H9 (cell line): ENCODE data around the gene PKN1. TPM values are rescaled to one million over a fixed set of nuclear protein-coding genes. Genes with fewer than 3 reads are reported as not detected.

Experiments used
- DNase-seq: peaks from one replicate; pipeline ENCODE4 v3.0.0-alpha.2; 2017
- H2AFZ ChIP-seq: one replicate; pipeline ENCODE4 v1.6.1; 2013; ENCODE audit warnings: mild to moderate bottlenecking, low read length, control low read depth, moderate library complexity
- H2AK5ac ChIP-seq: 2 replicates; pipeline ENCODE4 v1.6.1; 2013; ENCODE audit warnings: low read length, control low read depth, mixed read lengths; ENCODE audit not compliant: insufficient read length
- H2BK120ac ChIP-seq: one replicate; pipeline ENCODE4 v1.6.1; 2013; ENCODE audit warnings: low read depth, mild to moderate bottlenecking, low read length, control low read depth, inconsistent platforms; ENCODE audit not compliant: poor library complexity, severe bottlenecking
- H2BK12ac ChIP-seq: 2 replicates; pipeline ENCODE4 v1.6.1; 2013; ENCODE audit warnings: low read length, control low read depth, mixed read lengths, low read depth; ENCODE audit not compliant: insufficient read length
- H2BK15ac ChIP-seq: 2 replicates; pipeline ENCODE4 v1.6.1; 2013; ENCODE audit warnings: low read depth, low read length, control low read depth
- H2BK20ac ChIP-seq: one replicate; pipeline ENCODE4 v1.6.1; 2013; ENCODE audit warnings: low read depth, mild to moderate bottlenecking, low read length, control low read depth, inconsistent platforms; ENCODE audit not compliant: poor library complexity, severe bottlenecking
- H2BK5ac ChIP-seq: 2 replicates; pipeline ENCODE4 v1.6.1; 2013; ENCODE audit warnings: low read length, control low read depth, mixed read lengths; ENCODE audit not compliant: insufficient read length
- H3K14ac ChIP-seq: 2 replicates; pipeline ENCODE4 v1.6.1; 2013; ENCODE audit warnings: low read length, control low read depth; ENCODE audit not compliant: insufficient read depth
- H3K18ac ChIP-seq: 2 replicates; pipeline ENCODE4 v1.6.1; 2013; ENCODE audit warnings: low read depth, mild to moderate bottlenecking, mixed read lengths, low read length, control low read depth; ENCODE audit not compliant: insufficient read length
- H3K23ac ChIP-seq: 2 replicates; pipeline ENCODE4 v1.6.1; 2013; ENCODE audit warnings: low read length, control low read depth, mixed read lengths, low read depth; ENCODE audit not compliant: insufficient read length
- H3K23me2 ChIP-seq: 2 replicates; pipeline ENCODE4 v1.6.1; 2013; ENCODE audit warnings: low read depth, mild to moderate bottlenecking, mixed read lengths, low read length, control low read depth; ENCODE audit not compliant: insufficient read length, poor library complexity, severe bottlenecking
- H3K27ac ChIP-seq: 2 replicates; pipeline ENCODE4 v1.5.1; 2013; ENCODE audit warnings: low read length, control low read depth, mixed read lengths, low read depth; ENCODE audit not compliant: insufficient read length
- H3K27me3 ChIP-seq: 2 replicates; pipeline ENCODE4 v1.6.1; 2013; ENCODE audit warnings: low read length, control low read depth, inconsistent platforms; ENCODE audit not compliant: insufficient read depth
- H3K4ac ChIP-seq: 2 replicates; pipeline ENCODE4 v1.6.1; 2013; ENCODE audit warnings: low read depth, mild to moderate bottlenecking, control low read depth, inconsistent platforms, low read length, moderate library complexity
- H3K4me1 ChIP-seq: 2 replicates; pipeline ENCODE4 v1.6.1; 2013; ENCODE audit warnings: low read length, control low read depth, inconsistent platforms; ENCODE audit not compliant: insufficient read depth
- H3K4me2 ChIP-seq: 2 replicates; pipeline ENCODE4 v1.6.1; 2013; ENCODE audit warnings: low read length, control low read depth, mixed read lengths; ENCODE audit not compliant: insufficient read length, insufficient read depth
- H3K56ac ChIP-seq: 2 replicates; pipeline ENCODE4 v1.6.1; 2013; ENCODE audit warnings: low read depth, mild to moderate bottlenecking, mixed read lengths, low read length, control low read depth; ENCODE audit not compliant: insufficient read length
- H3K79me1 ChIP-seq: 2 replicates; pipeline ENCODE4 v1.6.1; 2013; ENCODE audit warnings: low read depth, mild to moderate bottlenecking, moderate library complexity, low read length, control low read depth, inconsistent platforms; ENCODE audit not compliant: insufficient read depth, poor library complexity, severe bottlenecking
- H3K79me2 ChIP-seq: 2 replicates; pipeline ENCODE4 v1.6.1; 2013; ENCODE audit warnings: low read length, control low read depth, inconsistent platforms; ENCODE audit not compliant: insufficient read depth
- H3K9ac ChIP-seq: 2 replicates; pipeline ENCODE4 v1.6.1; 2013; ENCODE audit warnings: low read length, control low read depth, mixed read lengths; ENCODE audit not compliant: insufficient read length; ENCODE audit errors: extremely low read depth
- H3K9me3 ChIP-seq: one replicate; pipeline ENCODE4 v1.6.1; 2013; ENCODE audit warnings: low read depth, low read length, inconsistent platforms; ENCODE audit not compliant: control insufficient read depth
- H3T11ph ChIP-seq: one replicate; pipeline ENCODE4 v1.6.1; 2013; ENCODE audit warnings: mild to moderate bottlenecking, low read length, control low read depth, inconsistent platforms
- H4K20me1 ChIP-seq: one replicate; pipeline ENCODE4 v1.6.1; 2013; ENCODE audit not compliant: control insufficient read depth, insufficient read length, insufficient read depth
- H4K5ac ChIP-seq: 2 replicates; pipeline ENCODE4 v1.6.1; 2013; ENCODE audit warnings: low read depth, mild to moderate bottlenecking, mixed read lengths, low read length, control low read depth; ENCODE audit not compliant: insufficient read length
- H4K8ac ChIP-seq: replicated peaks from 2 replicates; pipeline ENCODE4 v1.6.1; 2013; ENCODE audit warnings: low read length, control low read depth, mixed read lengths, low read depth; ENCODE audit not compliant: insufficient read length
- H4K91ac ChIP-seq: 2 replicates; pipeline ENCODE4 v1.6.1; 2013; ENCODE audit warnings: low read depth, mild to moderate bottlenecking, moderate library complexity, mixed read lengths, low read length, control low read depth; ENCODE audit not compliant: insufficient read length
- H3K27ac Mint-ChIP-seq, 3 experiments: 2 replicates in 2 of 3; 3 replicates in 1 of 3; pipeline ENCODE4 v1.8.0; 2020 to 2021; ENCODE audit warnings: mixed read lengths in 3 of 3, mild to moderate bottlenecking in 1 of 3, moderate library complexity in 1 of 3
- H3K27me3 Mint-ChIP-seq: 2 replicates; pipeline ENCODE4 v1.8.0; 2021; ENCODE audit warnings: low read depth, mild to moderate bottlenecking, moderate library complexity, mixed read lengths
- H3K36me3 Mint-ChIP-seq, 3 experiments: 2 replicates in 2 of 3; 3 replicates in 1 of 3; pipeline ENCODE4 v1.8.0; 2020 to 2021; ENCODE audit warnings: low read depth in 3 of 3, mixed read lengths in 3 of 3; ENCODE audit not compliant: insufficient read depth in 1 of 3
- H3K4me1 Mint-ChIP-seq, 2 experiments: 2 replicates each; pipeline ENCODE4 v1.8.0; 2020; ENCODE audit warnings: mixed read lengths in 2 of 2
- H3K4me3 Mint-ChIP-seq, 2 experiments: 2 replicates in 1 of 2; 3 replicates in 1 of 2; pipeline ENCODE4 v1.8.0; 2020 to 2021; ENCODE audit warnings: mild to moderate bottlenecking in 2 of 2, mixed read lengths in 2 of 2, moderate library complexity in 1 of 2
- H3K9me3 Mint-ChIP-seq, 2 experiments: 2 replicates in 1 of 2; 3 replicates in 1 of 2; pipeline ENCODE4 v1.8.0; 2020; ENCODE audit warnings: mild to moderate bottlenecking in 2 of 2, mixed read lengths in 2 of 2, moderate library complexity in 1 of 2
- WGBS: extraction: QIAGEN DNeasy Blood & Tissue Kit; methylation state at CpG from one replicate; pipeline ENCODE4 v1.1.7; 2013; ENCODE audit warnings: missing lambda C conversion rate, low lambda C conversion rate, mixed read lengths; ENCODE audit not compliant: insufficient read length; ENCODE audit errors: extremely low coverage; 5-methylcytosine and 5-hydroxymethylcytosine counted together
- total RNA-seq: library from RNA; stranded (reverse); gene quantifications from 2 replicates; pipeline ENCODE4 v1.2.1, GENCODE V29; 2021
- TF ChIP-seq, protein P1 (sequence below): fragments of 200-600 bp; sonication (generic); conservative IDR thresholded peaks from 3 replicates; pipeline ENCODE4 v1.8.0; 2021; ENCODE audit warnings: antibody characterized with exemption, mild to moderate bottlenecking

The PKN1 gene
- total RNA-seq, 1 experiment from 2014 or later: 159 TPM

DNA sequence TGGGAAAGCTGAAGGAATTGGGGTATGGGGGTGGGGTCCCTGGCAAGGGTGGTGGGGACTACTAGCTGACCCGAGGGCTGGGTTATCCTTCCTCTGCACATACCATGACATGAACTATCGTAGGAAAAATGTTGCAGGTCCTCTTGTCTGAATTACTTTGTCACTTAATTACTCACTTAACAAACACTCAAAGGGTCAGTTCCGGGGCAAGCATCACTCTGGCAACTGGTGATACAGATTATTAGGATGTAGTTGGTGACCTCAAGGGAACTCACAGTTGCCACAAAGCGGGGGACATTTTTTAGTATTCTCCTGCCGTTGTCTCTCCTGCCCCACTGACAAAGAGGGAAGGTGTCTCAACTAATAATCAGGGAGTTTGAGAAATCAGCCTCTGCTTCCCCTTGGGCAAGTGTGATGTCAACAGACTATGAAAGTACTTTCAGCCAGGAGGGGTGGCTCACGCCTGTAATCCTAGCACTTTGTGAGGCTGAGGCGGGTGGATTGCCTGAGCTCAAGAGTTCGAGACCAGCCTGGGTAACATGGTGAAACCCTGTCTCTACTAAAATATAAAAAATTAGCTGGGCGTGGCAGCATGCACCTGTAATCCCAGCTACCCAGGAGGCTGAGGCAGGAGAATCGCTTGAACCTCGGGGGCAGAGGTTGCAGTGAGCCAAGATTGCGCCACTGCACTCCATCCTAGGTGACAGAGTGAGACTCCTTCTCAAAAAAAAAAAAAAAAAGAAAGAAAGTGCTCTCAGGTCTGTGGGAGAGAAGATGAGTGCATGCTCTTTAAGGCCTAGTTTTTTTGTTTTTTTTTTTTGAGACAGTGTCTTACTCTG lies 74.8 kb downstream of the PKN1 start:
- DNase-seq: no peak

More for the DNA sequence above, 74.8 kb downstream of the PKN1 start:
- H4K20me1 ChIP-seq: no peaks in the 10 kb centered on the region
- Mint-ChIP-seq H3K27ac (no peak overlapping the region), H3K4me1 (peaks cover 5 to 14% of the 10 kb centered on the region in 2 experiments; a peak in 3 of 4 replicates), H3K9me3 (no peaks in the 10 kb centered on the region), H3K27me3 (peaks cover 6% of the 10 kb centered on the region), H3K36me3 (no peaks in the 10 kb centered on the region), H3K4me3 (no peak overlapping the region)
- H3K56ac ChIP-seq: no peak overlapping the region
- no peak overlapping the region for H3K23ac ChIP-seq
- no peak overlapping the region for H2AFZ ChIP-seq
- no peaks in the 10 kb centered on the region for H3K9me3 ChIP-seq
- no peak overlapping the region for H2BK15ac ChIP-seq
- no peak overlapping the region for H2BK12ac ChIP-seq
- H3K4me2 ChIP-seq: no peak overlapping the region
- no peak overlapping the region for H4K91ac ChIP-seq
- no peaks in the 10 kb centered on the region for H3K79me1 ChIP-seq
- no peak overlapping the region for H2BK5ac ChIP-seq
- no peak overlapping the region for H2BK20ac ChIP-seq
- no peak overlapping the region for H3K14ac ChIP-seq
- H3K18ac ChIP-seq: no peak overlapping the region
- H3K4ac ChIP-seq: no peak overlapping the region
- H3T11ph ChIP-seq: no peak overlapping the region
- no peak overlapping the region for H2AK5ac ChIP-seq
- no CpG with 5 or more reads among the region's 12 CpGs for WGBS
- no peaks in the 10 kb centered on the region for H3K23me2 ChIP-seq
- H3K27me3 ChIP-seq: no peaks in the 10 kb centered on the region
- no peak overlapping the region for H4K5ac ChIP-seq
- no peak overlapping the region for H4K8ac ChIP-seq
- no peak overlapping the region for H3K9ac ChIP-seq
- H3K27ac ChIP-seq: no peak overlapping the region
- H3K4me1 ChIP-seq: no peaks in the 10 kb centered on the region
- no peaks in the 10 kb centered on the region for H3K79me2 ChIP-seq
- no peak overlapping the region for H2BK120ac ChIP-seq
- TF ChIP-seq, protein P1, sequence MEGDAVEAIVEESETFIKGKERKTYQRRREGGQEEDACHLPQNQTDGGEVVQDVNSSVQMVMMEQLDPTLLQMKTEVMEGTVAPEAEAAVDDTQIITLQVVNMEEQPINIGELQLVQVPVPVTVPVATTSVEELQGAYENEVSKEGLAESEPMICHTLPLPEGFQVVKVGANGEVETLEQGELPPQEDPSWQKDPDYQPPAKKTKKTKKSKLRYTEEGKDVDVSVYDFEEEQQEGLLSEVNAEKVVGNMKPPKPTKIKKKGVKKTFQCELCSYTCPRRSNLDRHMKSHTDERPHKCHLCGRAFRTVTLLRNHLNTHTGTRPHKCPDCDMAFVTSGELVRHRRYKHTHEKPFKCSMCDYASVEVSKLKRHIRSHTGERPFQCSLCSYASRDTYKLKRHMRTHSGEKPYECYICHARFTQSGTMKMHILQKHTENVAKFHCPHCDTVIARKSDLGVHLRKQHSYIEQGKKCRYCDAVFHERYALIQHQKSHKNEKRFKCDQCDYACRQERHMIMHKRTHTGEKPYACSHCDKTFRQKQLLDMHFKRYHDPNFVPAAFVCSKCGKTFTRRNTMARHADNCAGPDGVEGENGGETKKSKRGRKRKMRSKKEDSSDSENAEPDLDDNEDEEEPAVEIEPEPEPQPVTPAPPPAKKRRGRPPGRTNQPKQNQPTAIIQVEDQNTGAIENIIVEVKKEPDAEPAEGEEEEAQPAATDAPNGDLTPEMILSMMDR: no peak
